ENCODE data around the gene PRICKLE1. TPM values are rescaled to one million over a fixed set of nuclear protein-coding genes. Genes with fewer than 3 reads are reported as not detected.

Gene PRICKLE1
- total RNA-seq, 1 donor from 2014 or later, result 30.6 TPM

DNA sequence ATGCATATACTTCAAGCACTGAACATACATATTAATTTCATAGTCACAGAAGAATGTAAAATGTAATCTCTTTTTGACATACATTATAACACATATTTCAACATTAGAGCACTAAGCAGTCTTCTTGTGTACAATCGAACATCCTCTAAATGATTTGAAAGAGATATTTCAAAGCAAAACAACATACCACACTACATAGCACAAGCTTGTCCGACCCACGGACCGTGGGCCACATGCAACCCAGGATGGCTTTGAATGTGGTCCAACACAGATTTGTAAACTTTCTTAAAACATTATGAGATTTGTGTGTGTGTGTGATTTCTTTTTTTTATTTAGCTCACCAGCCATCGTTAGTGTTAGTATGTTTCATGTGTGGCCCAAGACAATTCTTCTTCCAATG lies 7.0 kb downstream of the PRICKLE1 start:
- TF ChIP-seq, protein P1, sequence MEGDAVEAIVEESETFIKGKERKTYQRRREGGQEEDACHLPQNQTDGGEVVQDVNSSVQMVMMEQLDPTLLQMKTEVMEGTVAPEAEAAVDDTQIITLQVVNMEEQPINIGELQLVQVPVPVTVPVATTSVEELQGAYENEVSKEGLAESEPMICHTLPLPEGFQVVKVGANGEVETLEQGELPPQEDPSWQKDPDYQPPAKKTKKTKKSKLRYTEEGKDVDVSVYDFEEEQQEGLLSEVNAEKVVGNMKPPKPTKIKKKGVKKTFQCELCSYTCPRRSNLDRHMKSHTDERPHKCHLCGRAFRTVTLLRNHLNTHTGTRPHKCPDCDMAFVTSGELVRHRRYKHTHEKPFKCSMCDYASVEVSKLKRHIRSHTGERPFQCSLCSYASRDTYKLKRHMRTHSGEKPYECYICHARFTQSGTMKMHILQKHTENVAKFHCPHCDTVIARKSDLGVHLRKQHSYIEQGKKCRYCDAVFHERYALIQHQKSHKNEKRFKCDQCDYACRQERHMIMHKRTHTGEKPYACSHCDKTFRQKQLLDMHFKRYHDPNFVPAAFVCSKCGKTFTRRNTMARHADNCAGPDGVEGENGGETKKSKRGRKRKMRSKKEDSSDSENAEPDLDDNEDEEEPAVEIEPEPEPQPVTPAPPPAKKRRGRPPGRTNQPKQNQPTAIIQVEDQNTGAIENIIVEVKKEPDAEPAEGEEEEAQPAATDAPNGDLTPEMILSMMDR (IDR thresholded peaks at IDR 0.05), result no peak
- peaks cover 25% of the 10 kb centered on the region for H3K36me3 Mint-ChIP-seq (ENCODE audit: unreplicated experiment)
- H3K4me3 Mint-ChIP-seq (ENCODE audit: unreplicated experiment), result no peak overlapping the region
- H3K9me3 Mint-ChIP-seq (ENCODE audit: unreplicated experiment), result no peaks in the 10 kb centered on the region
- H3K27ac Mint-ChIP-seq (ENCODE audit: unreplicated experiment), result no peak overlapping the region
- peaks cover 30% of the 10 kb centered on the region for H3K27me3 Mint-ChIP-seq (ENCODE audit: unreplicated experiment)
- no peak for DNase-seq (ENCODE audit: extremely low spot score, unreplicated experiment)
- peaks cover 21% of the 10 kb centered on the region for H3K4me1 Mint-ChIP-seq (ENCODE audit: unreplicated experiment)

DNA sequence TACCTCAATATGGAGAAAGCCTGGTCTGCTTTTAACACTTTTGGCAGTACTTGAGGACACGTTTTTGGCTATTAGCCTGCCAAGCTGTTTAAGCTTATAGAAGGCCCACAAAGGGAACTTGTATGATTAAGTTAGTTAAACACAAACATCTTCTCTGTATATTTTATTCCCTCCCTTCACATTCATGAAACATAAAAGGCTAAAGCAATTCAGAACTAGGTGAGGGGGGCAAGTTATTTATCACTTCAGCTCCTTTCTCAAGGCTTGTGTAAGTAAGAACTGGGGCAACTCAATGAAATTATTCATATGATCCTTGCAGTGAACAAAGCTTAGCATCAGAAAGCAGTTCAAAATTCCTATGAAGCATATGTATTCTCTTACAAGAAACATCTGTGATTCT lies 7.5 kb downstream of the PRICKLE1 start:
- Mint-ChIP-seq H3K27ac (ENCODE audit: unreplicated experiment) (no peak overlapping the region), H3K4me3 (ENCODE audit: unreplicated experiment) (no peak overlapping the region), H3K4me1 (ENCODE audit: unreplicated experiment) (peaks cover 16% of the 10 kb centered on the region), H3K9me3 (ENCODE audit: unreplicated experiment) (no peaks in the 10 kb centered on the region), H3K36me3 (ENCODE audit: unreplicated experiment) (peaks cover 25% of the 10 kb centered on the region), H3K27me3 (ENCODE audit: unreplicated experiment) (peaks cover 27% of the 10 kb centered on the region)
- no peak for DNase-seq (ENCODE audit: extremely low spot score, unreplicated experiment)
- TF ChIP-seq, protein P1 (IDR thresholded peaks at IDR 0.05), result no peak

DNA sequence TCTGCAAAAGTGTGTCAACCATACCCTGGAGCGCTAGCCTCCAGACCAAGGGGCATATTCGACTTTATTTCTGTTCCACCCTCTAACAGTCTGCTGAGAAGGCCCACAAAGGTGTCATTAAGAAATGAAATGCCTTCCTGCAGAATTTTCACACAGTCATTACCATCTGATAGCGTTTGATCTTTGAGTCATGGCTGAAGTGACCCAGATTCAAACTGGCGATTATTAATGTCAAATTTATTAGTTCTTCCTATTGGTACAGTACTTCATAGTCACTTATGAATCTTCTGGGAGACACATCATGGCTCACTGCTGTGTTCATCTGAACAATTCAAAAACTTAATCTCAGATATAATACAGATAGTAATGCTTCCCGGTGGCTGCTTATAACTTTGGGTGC lies 13.2 kb downstream of the PRICKLE1 start:
- no peak for DNase-seq (ENCODE audit: extremely low spot score, unreplicated experiment)
- Mint-ChIP-seq H3K4me3 (ENCODE audit: unreplicated experiment) (no peak overlapping the region), H3K4me1 (ENCODE audit: unreplicated experiment) (peaks cover 8% of the 10 kb centered on the region), H3K9me3 (ENCODE audit: unreplicated experiment) (no peaks in the 10 kb centered on the region), H3K27ac (ENCODE audit: unreplicated experiment) (no peak overlapping the region), H3K36me3 (ENCODE audit: unreplicated experiment) (peaks cover 8% of the 10 kb centered on the region), H3K27me3 (ENCODE audit: unreplicated experiment) (peaks cover 10% of the 10 kb centered on the region)
- TF ChIP-seq, protein P1 (IDR thresholded peaks at IDR 0.05), result no peak

DNA sequence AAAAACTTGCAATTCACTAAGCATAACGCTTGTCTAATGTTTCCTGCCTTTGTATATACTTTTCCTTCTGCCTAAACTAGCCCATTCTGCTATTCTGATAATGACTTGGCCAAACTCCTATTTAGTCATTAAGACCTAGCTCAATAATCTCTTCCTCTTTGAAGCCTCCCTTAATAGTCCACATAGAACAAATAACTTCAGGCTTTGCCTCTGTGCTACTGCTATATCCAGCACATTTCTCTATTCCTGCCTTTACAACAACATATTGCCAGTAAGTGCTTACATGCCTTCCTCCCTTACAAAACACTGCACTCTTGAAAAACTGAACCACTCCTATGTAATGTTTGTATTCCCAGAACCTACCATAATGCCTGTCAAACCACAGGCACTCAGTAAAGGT lies 13.8 kb downstream of the PRICKLE1 start:
- no peak for DNase-seq (ENCODE audit: extremely low spot score, unreplicated experiment)
- Mint-ChIP-seq H3K4me1 (ENCODE audit: unreplicated experiment) (peaks cover 8% of the 10 kb centered on the region), H3K4me3 (ENCODE audit: unreplicated experiment) (no peak overlapping the region), H3K36me3 (ENCODE audit: unreplicated experiment) (peaks cover 7% of the 10 kb centered on the region), H3K27ac (ENCODE audit: unreplicated experiment) (no peak overlapping the region), H3K9me3 (ENCODE audit: unreplicated experiment) (no peaks in the 10 kb centered on the region), H3K27me3 (ENCODE audit: unreplicated experiment) (peaks cover 9% of the 10 kb centered on the region)
- TF ChIP-seq, protein P1 (IDR thresholded peaks at IDR 0.05), result no peak

DNA sequence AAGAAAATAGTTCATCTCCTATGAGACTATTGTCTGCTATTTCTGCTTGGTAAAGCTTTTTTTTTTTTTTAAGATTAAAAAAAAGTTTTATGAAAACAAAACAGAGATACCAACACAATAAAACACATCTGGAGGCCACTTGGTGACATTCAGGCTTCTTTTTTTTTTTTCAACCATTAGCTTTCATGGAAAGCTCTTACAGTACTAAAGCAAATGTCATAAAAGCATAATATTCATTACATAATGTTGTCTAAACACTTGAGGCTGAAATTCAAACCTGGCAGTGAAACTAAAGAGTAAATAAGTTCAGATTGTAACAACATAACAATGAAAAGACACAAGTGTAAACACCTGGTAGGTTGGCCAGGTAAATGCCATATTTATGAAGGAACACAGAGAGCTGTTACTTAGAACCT lies 14.7 kb downstream of the PRICKLE1 start:
- Mint-ChIP-seq H3K4me1 (ENCODE audit: unreplicated experiment) (peaks cover 8% of the 10 kb centered on the region), H3K9me3 (ENCODE audit: unreplicated experiment) (no peaks in the 10 kb centered on the region), H3K27ac (ENCODE audit: unreplicated experiment) (no peak overlapping the region), H3K36me3 (ENCODE audit: unreplicated experiment) (peaks cover 5% of the 10 kb centered on the region), H3K27me3 (ENCODE audit: unreplicated experiment) (peaks cover 6% of the 10 kb centered on the region), H3K4me3 (ENCODE audit: unreplicated experiment) (no peak overlapping the region)
- TF ChIP-seq, protein P1 (IDR thresholded peaks at IDR 0.05), result no peak
- no peak for DNase-seq (ENCODE audit: extremely low spot score, unreplicated experiment)
